Erythroblast (primary cell): ENCODE results near the gene CUL1.
A peak's percentile ranks its signal among the peaks of the same experiment; 100 is the strongest.

Source experiments
- DNase-seq, 2 experiments: peaks; one replicate each; lab custom pipeline; 2025; lab: John Stamatoyannopoulos, UW
- GATA1 ChIP-seq: IDR thresholded peaks from 2 replicates; pipeline ENCODE4 v1.6.1; 2011; ENCODE audit warnings: low read depth, mild to moderate bottlenecking, control low read depth, low read length, moderate library complexity
- POLR2A ChIP-seq: IDR thresholded peaks from 2 replicates; pipeline ENCODE4 v1.6.1; 2011; ENCODE audit warnings: mild to moderate bottlenecking, low read length

Gene CUL1

GRCh38 chr7:148783801-148784527, 85.3 kb downstream of the CUL1 start:
- TF ChIP-seq GATA1 (no peak), POLR2A (no peak)
- DNase-seq, result no peak

GRCh38 chr7:148787571-148788295, 89.0 kb downstream of the CUL1 start:
- TF ChIP-seq POLR2A, result no peak
- TF ChIP-seq GATA1, result no peak
- no peak for DNase-seq

GRCh38 chr7:148789220-148789619, 90.5 kb downstream of the CUL1 start:
- TF ChIP-seq POLR2A, result no peak
- TF ChIP-seq GATA1, result no peak
- DNase-seq, result no peak

- DNase-seq, result peak; percentile 63 to 81
- TF ChIP-seq GATA1 (no peak), POLR2A (no peak)
Measured at GRCh38 chr7:148790131-148790726, 91.5 kb downstream of the CUL1 start.

- no peak for TF ChIP-seq POLR2A
- no peak for TF ChIP-seq GATA1
Measured at GRCh38 chr7:148790850-148791249, 92.1 kb downstream of the CUL1 start.

GRCh38 chr7:148791546-148791945, 92.8 kb downstream of the CUL1 start:
- TF ChIP-seq POLR2A (no peak), GATA1 (no peak)

More at GRCh38 chr7:148790850-148791249, 92.1 kb downstream of the CUL1 start:
- DNase-seq, result no peak

GRCh38 chr7:148793590-148793989, 94.9 kb downstream of the CUL1 start:
- no peak for TF ChIP-seq POLR2A
- no peak for TF ChIP-seq GATA1
- DNase-seq, result no peak

More at GRCh38 chr7:148791546-148791945, 92.8 kb downstream of the CUL1 start:
- no peak for DNase-seq

GRCh38 chr7:148794476-148794875, 95.8 kb downstream of the CUL1 start:
- TF ChIP-seq GATA1, result no peak
- no peak for TF ChIP-seq POLR2A
- no peak for DNase-seq

- no peak for TF ChIP-seq POLR2A
- TF ChIP-seq GATA1, result no peak
- no peak for DNase-seq
Measured at GRCh38 chr7:148796841-148797240, 98.1 kb downstream of the CUL1 start.

GRCh38 chr7:148799893-148800555, 101.3 kb downstream of the CUL1 start:
- TF ChIP-seq POLR2A, result no peak
- TF ChIP-seq GATA1, result no peak
- no peak for DNase-seq

- TF ChIP-seq GATA1 (no peak), POLR2A (no peak)
- no peak for DNase-seq
Measured at GRCh38 chr7:148800677-148801076, 102.0 kb downstream of the CUL1 start.

GRCh38 chr7:148802101-148802493, 103.4 kb downstream of the CUL1 start:
- DNase-seq, result no peak
- TF ChIP-seq POLR2A (no peak), GATA1 (no peak)

- TF ChIP-seq POLR2A (no peak), GATA1 (no peak)
- DNase-seq, result no peak
Measured at GRCh38 chr7:148803094-148803493, 104.4 kb downstream of the CUL1 start.
